K562 (cell line): ENCODE measurements around the gene SLCO3A1. TPM values are rescaled to one million over a fixed set of nuclear protein-coding genes. Genes with fewer than 3 reads are reported as not detected.

Experiments used
- ATAC-seq: fragments of 200-7000 bp; cut with Tn5 transposase; 3 replicates; pipeline ENCODE4 v1.9.1; 2020; ENCODE audit warnings: moderate library complexity
- BruUV-seq: library from RNA; stranded (reverse); fragments of 400-500 nt; replicated peaks from 2 replicates; lab custom pipeline; 2021; lab: Mats Ljungman, UMichigan
- CTCF ChIA-PET: fragments of 300-600 bp; formaldehyde crosslinking; extraction: SDS; loops from one replicate; lab custom pipeline; 2021; ENCODE audit warnings: low intra/inter-chr PET ratio; lab: Yijun Ruan, JAX
- POLR2A ChIA-PET: fragments of 300-600, 350-650 bp; sonication (Branson Sonifier 250); formaldehyde crosslinking; extraction: SDS; loops from one replicate; lab custom pipeline; 2021; ENCODE audit warnings: antibody characterized with exemption, inconsistent platforms; lab: Yijun Ruan, JAX
- DNase-seq, 4 experiments: peaks; one replicate each; pipeline versions ENCODE4 v3.0.0 to v3.0.0-alpha.2; 2011 to 2018; ENCODE audit warnings: low spot score in 3 of 4, mixed read lengths in 3 of 4; ENCODE audit errors: extremely low read depth in 1 of 4
- FAIRE-seq: peaks from 2 replicates; lab custom pipeline; 2011; peaks lifted over from hg19 to GRCh38; lab: Jason Lieb, UNC
- H2AFZ ChIP-seq: 2 replicates; pipeline ENCODE4 v1.6.0; 2011; ENCODE audit warnings: low read depth, low read length, control low read depth, inconsistent platforms
- H3K27ac ChIP-seq: fragments of 200-600 bp; 3 replicates; pipeline ENCODE4 v1.8.0; 2011; ENCODE audit warnings: low read depth, mild to moderate bottlenecking, control low read depth, inconsistent platforms, low read length, moderate library complexity, mixed read lengths; ENCODE audit errors: extremely low read depth
- H3K27me3 ChIP-seq, 2 experiments: fragments of 300-600 bp in 1 of 2; 2 replicates in 1 of 2; 3 replicates in 1 of 2; pipeline versions ENCODE4 v1.6.0 to v1.8.0; 2011; ENCODE audit warnings: inconsistent platforms in 2 of 2, low read length in 2 of 2, mild to moderate bottlenecking in 1 of 2, mixed read lengths in 1 of 2, moderate library complexity in 1 of 2; ENCODE audit not compliant: control insufficient read depth in 2 of 2, insufficient read depth in 2 of 2
- H3K36me3 ChIP-seq: fragments of 300-600 bp; 3 replicates; pipeline ENCODE4 v1.8.0; 2011; ENCODE audit warnings: mild to moderate bottlenecking, low read length, inconsistent platforms; ENCODE audit not compliant: control insufficient read depth, insufficient read depth
- H3K4me1 ChIP-seq, 2 experiments: fragments of 200-600 bp in 1 of 2; replicated peaks in 1 of 2; 2 replicates in 1 of 2; 3 replicates in 1 of 2; pipeline versions ENCODE4 v1.5.1 to v1.8.0; 2011; ENCODE audit warnings: inconsistent platforms in 2 of 2, low read length in 2 of 2, mild to moderate bottlenecking in 1 of 2, mixed read lengths in 1 of 2, moderate library complexity in 1 of 2; ENCODE audit not compliant: control insufficient read depth in 2 of 2, insufficient read depth in 2 of 2
- H3K4me2 ChIP-seq: 2 replicates; pipeline ENCODE4 v1.6.1; 2011; ENCODE audit warnings: low read length, control low read depth, inconsistent platforms, mixed read lengths; ENCODE audit not compliant: insufficient read depth
- H3K4me3 ChIP-seq: fragments of 200-600 bp; sonication (generic), shearing (Covaris generic); 2 replicates; pipeline ENCODE4 v1.5.1; 2016; ENCODE audit warnings: control low read depth, inconsistent platforms
- H3K79me2 ChIP-seq: fragments of 200-600 bp; 3 replicates; pipeline ENCODE4 v1.8.0; 2011; ENCODE audit warnings: low read length, inconsistent platforms; ENCODE audit not compliant: control insufficient read depth, insufficient read depth
- H3K9ac ChIP-seq, 2 experiments: 2 replicates each; pipeline versions ENCODE4 v1.6.0 to v1.6.1; 2011; ENCODE audit warnings: low read depth in 2 of 2, low read length in 2 of 2, control low read depth in 1 of 2, inconsistent platforms in 1 of 2, mild to moderate bottlenecking in 1 of 2, mixed read lengths in 1 of 2; ENCODE audit not compliant: insufficient read depth in 1 of 2
- H3K9me1 ChIP-seq: one replicate; pipeline ENCODE4 v1.6.0; 2011; ENCODE audit warnings: inconsistent platforms, mild to moderate bottlenecking, low read length, moderate library complexity; ENCODE audit not compliant: control insufficient read depth, insufficient read depth
- H3K9me3 ChIP-seq: replicated peaks from 2 replicates; pipeline ENCODE4 v1.5.1; 2011; ENCODE audit warnings: low read depth, low read length, inconsistent platforms; ENCODE audit not compliant: control insufficient read depth, insufficient read depth
- H4K20me1 ChIP-seq: replicated peaks from 2 replicates; pipeline ENCODE4 v1.6.1; 2011; ENCODE audit warnings: low read length, inconsistent platforms, mixed read lengths; ENCODE audit not compliant: control insufficient read depth, insufficient read depth
- ADNP ChIP-seq: fragments of 200-800 bp; sonication (Bioruptor generic); IDR thresholded peaks from 2 replicates; pipeline ENCODE4 v1.6.1; 2016; ENCODE audit warnings: missing genetic modification characterization, missing compliant biosample characterization
- ESRRA ChIP-seq: fragments of 450-650 bp; IDR thresholded peaks from 2 replicates; pipeline ENCODE4 v1.6.1; 2014; ENCODE audit warnings: low read depth, mild to moderate bottlenecking, moderate library complexity, borderline replicate concordance
- RBBP5 ChIP-seq: fragments of 200-600 bp; sonication (generic); IDR thresholded peaks from 2 replicates; pipeline ENCODE4 v1.6.1; 2012; ENCODE audit warnings: borderline replicate concordance, mild to moderate bottlenecking, low read length, control low read depth, inconsistent platforms; ENCODE audit not compliant: insufficient read depth, poor library complexity, severe bottlenecking
- SREBF1 ChIP-seq: fragments of 150-350 bp; IDR thresholded peaks from 2 replicates; pipeline ENCODE4 v1.6.1; 2014; ENCODE audit warnings: antibody characterized with exemption, low read depth, low read length, borderline replicate concordance
- TAL1 ChIP-seq: fragments of 450-650 bp; IDR thresholded peaks from 2 replicates; pipeline ENCODE4 v1.6.1; 2016; ENCODE audit warnings: mild to moderate bottlenecking
- ZNF23 ChIP-seq: fragments of 250-450 bp; sonication (Bioruptor Pico); IDR thresholded peaks from 2 replicates; pipeline ENCODE4 v1.4.0; 2020; ENCODE audit warnings: mild to moderate bottlenecking
- ZNF408 ChIP-seq: fragments of 250-450 bp; sonication (Bioruptor Pico); IDR thresholded peaks from 2 replicates; pipeline ENCODE4 v1.4.0; 2020; ENCODE audit warnings: low read depth, mild to moderate bottlenecking, moderate library complexity
- ZNF707 ChIP-seq: fragments of 250-450 bp; sonication (Bioruptor Pico); conservative IDR thresholded peaks from 2 replicates; pipeline ENCODE4 v1.8.0; 2022; ENCODE audit warnings: inconsistent platforms, mild to moderate bottlenecking, moderate library complexity
- WGBS: fragments of 100-300 bp; shearing (Covaris generic); methylation state at CpG from one replicate; pipeline ENCODE4 v1.1.6; 2016; ENCODE audit warnings: low coverage, mixed read lengths; ENCODE audit not compliant: insufficient coverage; ENCODE audit errors: missing lambda C conversion rate; 5-methylcytosine and 5-hydroxymethylcytosine counted together
- in situ Hi-C: fragments of 300-500 bp; cut with MboI; formaldehyde crosslinking; loops from 4 replicates; pipeline ENCODE4 v1.15.0; 2018; ENCODE audit warnings: inconsistent platforms, mixed read lengths
- intact Hi-C: fragments of 100-400 bp; cut with micrococcal nuclease; formaldehyde crosslinking; loops from 2 replicates; pipeline ENCODE4 v1.14.2; 2022
- polyA plus RNA-seq, 8 experiments: library from polyadenylated mRNA; depleted of rRNA in 4 of 8; stranded (reverse) in 5 of 8; unstranded in 3 of 8; fragments of >200 nt; fragmentation: Nextera tagmentation in 2 of 8; fragmentation: Illumina TruSeq in 1 of 8; extraction: Ambion mirVana in 2 of 8; extraction: Trizol in 1 of 8; gene quantifications; 2 replicates each; pipeline versions ENCODE4 v1.2.1 to v1.2.3, GENCODE V29; 2011 to 2014; ENCODE audit warnings: inconsistent platforms in 1 of 8, missing spikeins in 1 of 8
- total RNA-seq, 7 experiments: library from RNA; depleted of rRNA in 6 of 7; stranded (reverse); fragments of >200 nt in 6 of 7; fragmentation: Illumina TruSeq in 2 of 7; extraction: Trizol in 2 of 7; gene quantifications; 2 replicates each; pipeline versions ENCODE4 v1.2.1 to v1.2.3, GENCODE V29; 2011 to 2021; ENCODE audit warnings: low replicate concordance in 1 of 7

Gene SLCO3A1
- total and polyA plus RNA-seq, 9 of the 15 experiments (the other 6 are each of a cell fraction or from before 2014, with no cell fraction given): 0.01 to 0.84 (median 0.06) TPM; not detected in 3

DNA sequence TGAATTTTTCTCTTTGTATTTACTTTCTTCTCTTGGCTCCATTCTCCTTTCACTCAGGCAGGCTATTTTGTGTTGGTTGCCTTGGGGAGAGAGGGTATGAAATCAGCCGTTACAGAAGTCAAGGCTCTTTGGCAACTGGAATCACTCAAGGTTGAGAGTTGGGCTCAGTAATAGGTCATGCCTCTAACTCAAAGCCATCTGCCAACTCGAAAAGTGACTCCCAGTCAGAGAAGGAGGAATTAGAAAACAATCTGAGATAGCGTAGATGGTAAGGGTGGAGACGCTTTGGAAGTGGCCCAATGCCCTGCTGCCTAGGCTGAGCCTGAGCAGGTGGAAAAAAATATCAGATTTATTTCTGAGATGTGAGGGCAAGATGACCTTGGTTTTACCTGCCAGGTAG, 334.5 kb downstream of the SLCO3A1 start:
- FAIRE-seq (no peak), DNase-seq (no peak), ATAC-seq (no peak)
- no peaks in the 10 kb centered on the region for H3K27me3 ChIP-seq
- in situ Hi-C loops (no loop called here), intact Hi-C loops (no loop called here)
- no peaks in the 10 kb centered on the region for H3K36me3 ChIP-seq
- ChIA-PET CTCF (no interaction called here), POLR2A (no interaction called here)
- BruUV-seq: no TSS peak
- no peak overlapping the region for H3K9ac ChIP-seq
- H2AFZ ChIP-seq: no peak overlapping the region
- WGBS: 0% methylated on average over 4 of the region's 4 CpGs
- no peak overlapping the region for H3K4me2 ChIP-seq
- H3K79me2 ChIP-seq: no peaks in the 10 kb centered on the region
- no peak overlapping the region for H3K27ac ChIP-seq
- no peak overlapping the region for H3K4me3 ChIP-seq
- H3K9me1 ChIP-seq: no peaks in the 10 kb centered on the region
- no peak for TF ChIP-seq ZNF707 (CRISPR knock-in tag)
- TF ChIP-seq ZNF408 (CRISPR knock-in tag): no peak
- no peak for TF ChIP-seq ZNF23 (CRISPR knock-in tag)
- TF ChIP-seq SREBF1: no peak
- no peak for TF ChIP-seq ADNP (tag)
- no peak for TF ChIP-seq ESRRA
- TF ChIP-seq RBBP5: no peak
- no peak for TF ChIP-seq TAL1
- H3K9me3 ChIP-seq: no peaks in the 10 kb centered on the region
- H4K20me1 ChIP-seq: no peaks in the 10 kb centered on the region
- H3K4me1 ChIP-seq: no peaks in the 10 kb centered on the region
